ENCODE results near the gene TMEM244.
"Not testable (repeated sequence)": the region's sequence is repeated elsewhere in the genome, so short reads cannot be mapped to it uniquely, and the experiment has no call there.

TMEM244 gene

DNA sequence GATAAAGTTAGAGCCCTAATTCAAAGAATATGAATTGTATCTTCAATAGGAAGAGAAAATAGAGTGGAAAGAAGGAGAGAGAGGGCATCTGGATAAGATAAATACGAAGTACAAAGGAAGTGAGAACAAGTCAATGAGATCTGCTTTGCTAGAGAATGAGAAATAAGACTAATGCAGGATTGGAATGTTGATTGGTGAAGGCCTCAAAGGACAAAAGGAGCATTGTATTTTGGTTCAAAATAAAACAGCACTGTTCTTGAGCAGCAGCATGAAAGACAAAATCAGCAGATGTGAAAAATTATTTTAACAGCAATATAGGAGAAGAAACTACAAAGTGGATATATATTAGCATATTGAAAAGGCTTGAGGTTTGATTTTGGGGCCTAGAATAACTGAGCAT is 5.1 kb upstream of the TMEM244 start:
- DNase-seq = no peak

DNA sequence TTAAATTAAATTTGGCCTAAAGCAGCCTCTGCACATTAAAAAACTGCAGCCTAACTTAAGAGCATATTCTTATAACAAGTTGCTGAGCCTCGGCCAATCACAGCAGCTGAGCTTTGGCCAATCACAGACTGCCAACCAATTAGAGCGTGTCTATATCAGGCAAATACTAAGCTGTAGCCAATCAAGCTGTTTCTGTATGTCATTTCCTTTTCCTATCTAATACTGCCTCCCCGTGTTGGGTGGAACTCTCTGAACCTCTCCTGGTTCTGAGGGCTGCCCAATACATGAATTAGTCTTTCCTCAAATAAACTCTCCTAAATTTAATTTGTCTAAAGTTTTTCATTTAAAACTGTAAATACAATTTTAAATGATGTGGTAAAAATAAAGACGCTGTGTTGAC is 3.9 kb upstream of the TMEM244 start:
- DNase-seq = no peak

GRCh38 chr6:129863664-129864063 is 2.5 kb upstream of the TMEM244 start:
- DNase-seq = no peak

- DNase-seq = no peak
These were observed 1.6 kb downstream of the TMEM244 start for GRCh38 chr6:129859524-129859923.

DNA sequence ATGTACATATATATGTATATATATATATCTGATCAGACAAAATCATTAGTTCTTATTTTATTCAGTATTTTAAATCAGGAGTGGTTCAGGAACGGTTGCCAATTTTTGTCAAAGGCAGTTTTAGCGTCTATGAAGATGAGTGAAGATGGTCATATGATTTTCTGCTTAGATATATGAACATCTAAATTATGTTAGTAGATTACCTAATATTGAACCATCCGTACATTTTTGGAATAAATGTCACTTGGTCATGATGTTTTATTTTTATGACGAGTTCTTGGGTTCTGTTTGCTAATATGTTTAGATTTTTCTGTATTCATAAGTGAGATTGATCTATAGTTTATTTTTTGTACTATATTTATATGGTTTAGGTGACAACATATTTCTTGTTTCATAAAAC is 3.3 kb downstream of the TMEM244 start:
- DNase-seq = no peak

DNA sequence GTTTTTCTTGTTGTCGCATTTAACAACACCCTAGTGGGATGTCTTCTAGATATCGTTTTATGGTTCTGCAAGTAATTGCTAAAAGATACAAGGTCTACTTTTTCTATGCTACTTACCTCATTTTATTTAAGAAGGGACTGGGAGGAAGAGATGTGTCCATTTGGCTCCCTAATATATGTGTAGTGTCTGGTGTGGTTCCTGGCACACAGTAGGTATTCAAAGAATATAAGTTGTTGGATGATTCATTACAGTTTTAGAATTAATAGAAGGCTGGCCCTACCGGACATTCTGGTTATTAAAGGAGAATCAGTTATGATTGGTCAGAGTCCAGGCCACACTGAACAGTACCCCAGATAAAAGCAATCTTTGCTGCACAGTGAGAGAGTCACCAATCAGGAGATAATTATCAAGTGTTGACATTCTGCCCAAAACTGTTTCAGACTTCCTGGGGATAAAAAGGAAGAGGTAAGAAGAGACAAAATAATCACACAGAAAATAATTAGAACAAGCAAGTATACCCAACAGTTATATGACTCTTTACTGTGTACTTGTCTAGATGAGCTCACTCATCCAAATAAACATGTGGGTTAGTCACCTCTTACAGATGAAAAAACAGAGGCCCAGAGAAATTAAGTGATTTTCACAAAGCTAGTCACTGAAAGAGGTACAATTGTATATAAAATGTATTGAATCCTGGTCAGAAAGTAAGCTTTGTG is 7.0 kb downstream of the TMEM244 start:
- DNase-seq = no peak

DNA sequence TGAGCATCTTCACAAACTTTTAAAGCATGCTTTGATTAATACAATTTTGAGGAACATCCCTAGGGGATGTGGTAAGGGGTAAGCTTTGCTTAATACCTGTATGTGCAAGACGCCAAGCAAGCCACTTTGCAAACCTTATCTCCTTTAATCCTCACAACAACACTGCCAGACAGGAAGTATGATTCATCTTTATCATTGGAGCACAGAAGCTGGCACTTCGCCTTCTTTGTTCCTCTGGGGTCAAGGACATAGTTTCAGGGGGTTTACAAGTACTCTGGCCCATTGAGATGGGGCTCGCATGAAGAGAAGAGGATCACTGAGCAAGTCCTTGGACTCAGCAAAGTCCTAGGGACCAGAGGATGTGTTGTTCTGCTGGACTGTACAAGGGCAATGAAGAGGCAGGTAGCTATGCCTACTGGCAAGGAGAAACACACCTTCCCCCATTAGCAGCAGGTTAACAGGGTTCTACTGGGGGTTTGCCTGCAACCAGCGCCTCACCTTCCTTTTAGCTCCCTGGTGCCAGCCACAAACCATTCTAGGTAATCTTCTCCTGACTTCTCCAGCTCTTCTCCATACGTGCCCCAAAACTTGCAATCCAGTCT is 8.8 kb downstream of the TMEM244 start:
- DNase-seq = no peak

DNA sequence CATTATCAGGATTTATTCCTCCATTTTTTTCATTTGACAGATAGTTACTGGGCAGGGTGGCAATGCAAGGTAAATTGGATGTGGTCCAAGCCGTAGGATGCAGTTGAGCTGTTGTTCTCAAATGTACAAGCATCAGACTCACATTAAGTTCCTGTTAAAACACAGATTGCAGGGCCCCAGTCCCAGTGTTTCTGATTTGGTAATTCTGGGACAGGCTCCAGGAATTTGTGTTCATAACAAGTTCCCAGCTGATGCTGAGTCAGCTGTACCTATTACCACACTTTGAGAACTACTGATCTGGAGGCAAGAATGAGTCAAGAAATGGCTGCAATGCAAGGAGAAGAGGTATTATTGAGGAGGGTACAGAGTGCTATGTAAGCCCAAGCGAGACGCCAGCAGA is 11.7 kb downstream of the TMEM244 start:
- no peak for DNase-seq

DNA sequence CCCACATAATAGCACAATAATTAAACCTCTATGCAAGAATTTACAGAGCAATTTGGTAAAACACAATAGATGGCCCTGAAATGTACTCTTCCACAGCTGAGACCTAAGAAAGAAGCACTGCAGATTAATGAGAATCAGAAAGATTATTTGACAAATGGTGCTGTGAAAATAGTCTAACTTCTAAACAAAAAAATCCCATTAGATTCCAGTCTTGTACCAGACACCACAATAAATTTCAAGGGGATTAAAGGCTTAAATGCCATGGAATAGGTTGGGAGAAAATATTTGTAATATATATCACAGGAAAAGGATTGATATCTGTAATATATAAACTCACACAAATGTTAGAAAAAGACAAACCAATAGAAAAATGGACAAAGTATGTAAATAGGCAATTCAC is 14.4 kb downstream of the TMEM244 start:
- no peak for DNase-seq

- DNase-seq = no peak
These were observed 15.4 kb downstream of the TMEM244 start for GRCh38 chr6:129845696-129846095.

- DNase-seq = no peak
These were observed 16.8 kb downstream of the TMEM244 start for GRCh38 chr6:129844118-129844891.

GRCh38 chr6:129843573-129843972 is 17.5 kb downstream of the TMEM244 start:
- no peak for DNase-seq

- DNase-seq = no peak
These were observed 18.2 kb downstream of the TMEM244 start for GRCh38 chr6:129842881-129843409.

GRCh38 chr6:129842137-129842536 is 19.0 kb downstream of the TMEM244 start:
- DNase-seq = no peak

DNA sequence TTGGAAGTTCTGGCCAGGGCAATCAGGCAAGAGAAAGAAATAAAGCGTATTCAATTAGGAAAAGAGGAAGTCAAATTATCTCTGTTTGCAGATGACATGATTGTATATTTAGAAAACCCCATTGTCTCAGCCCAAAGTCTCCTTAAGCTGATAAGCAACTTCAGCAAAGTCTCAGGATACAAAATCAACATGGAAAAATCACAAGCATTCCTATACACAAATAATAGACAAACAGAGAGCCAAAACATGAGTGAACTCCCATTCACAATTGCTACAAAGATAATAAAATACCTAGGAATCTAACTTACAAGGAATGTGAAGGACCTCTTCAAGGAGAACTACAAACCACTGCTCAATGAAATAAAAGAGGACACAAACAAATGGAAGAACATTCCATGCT is 21.6 kb downstream of the TMEM244 start:
- not testable (repeated sequence) for DNase-seq

DNA sequence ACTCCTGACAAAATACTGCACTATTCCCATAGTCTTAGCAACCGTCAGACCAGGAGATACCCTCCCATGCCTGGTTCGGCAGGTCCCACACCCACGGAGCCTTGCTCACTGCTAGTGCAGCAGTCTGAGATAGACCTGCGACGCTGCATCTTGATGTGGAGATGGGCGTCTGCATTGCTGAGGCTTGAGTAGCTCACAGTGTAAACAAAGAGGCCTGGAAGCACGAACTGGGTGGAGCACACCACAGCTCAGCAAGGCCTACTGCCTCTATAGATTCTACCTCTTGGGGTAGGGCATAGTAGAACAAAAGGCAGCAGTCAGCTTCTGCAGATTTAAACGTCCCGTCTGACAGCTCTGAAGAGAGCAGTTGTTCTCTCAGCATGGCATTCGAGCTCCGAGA is 25.4 kb downstream of the TMEM244 start:
- DNase-seq = no peak

- DNase-seq = no peak
These were observed 28.8 kb downstream of the TMEM244 start for GRCh38 chr6:129832299-129832698.

DNA sequence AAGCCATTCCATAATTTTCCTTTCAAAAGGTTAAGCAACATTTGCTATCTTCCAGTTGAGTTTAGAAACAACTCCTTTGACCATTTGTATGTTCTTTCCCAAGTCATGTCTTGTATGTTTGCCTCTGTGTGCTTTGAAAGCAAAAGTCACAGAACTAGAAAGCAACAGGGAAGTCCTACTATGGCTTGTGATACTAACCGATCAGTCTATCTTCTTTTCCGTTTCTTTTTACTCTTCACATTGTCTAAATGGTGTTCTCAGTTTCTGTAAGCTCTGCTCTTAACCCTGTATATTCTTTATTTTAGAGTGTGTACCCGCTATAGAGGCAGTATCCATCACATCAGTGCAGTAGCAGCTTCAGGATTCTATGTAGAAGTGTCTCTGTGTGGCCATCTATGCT is 32.9 kb downstream of the TMEM244 start:
- no peak for DNase-seq

DNA sequence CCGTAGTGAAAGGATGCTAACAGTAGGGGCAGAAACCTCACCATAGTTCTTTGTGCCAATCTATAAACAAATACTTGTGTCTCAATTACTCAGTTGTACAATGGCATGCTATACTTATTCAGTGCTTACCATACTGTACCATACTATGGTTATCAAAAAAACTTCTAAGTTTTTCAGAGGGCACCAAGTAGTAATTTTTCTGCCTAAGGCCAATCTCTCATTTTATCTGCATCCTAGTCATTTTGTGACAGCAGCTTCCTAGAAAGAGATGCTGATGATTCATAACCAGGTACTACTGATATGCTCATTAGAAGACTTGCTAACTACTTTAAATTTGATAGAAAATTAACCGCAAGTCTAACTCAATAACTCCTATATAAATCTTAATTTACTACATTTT is 42.9 kb downstream of the TMEM244 start:
- no peak for DNase-seq

GRCh38 chr6:129817821-129818220 is 43.3 kb downstream of the TMEM244 start:
- DNase-seq = no peak

GRCh38 chr6:129817332-129817731 is 43.8 kb downstream of the TMEM244 start:
- DNase-seq = no peak

GRCh38 chr6:129812145-129812777 is 48.9 kb downstream of the TMEM244 start:
- no peak for DNase-seq

- not testable (repeated sequence) for DNase-seq
These were observed 54.0 kb downstream of the TMEM244 start for GRCh38 chr6:129807141-129807540.

All from cortex of kidney (tissue), 1 donor.